Thymus (tissue), 14 donors: ENCODE results near the gene DGLUCY. TPM values are rescaled to one million over a fixed set of nuclear protein-coding genes. Genes with fewer than 3 reads are reported as not detected.

Experiments
- DNase-seq, 9 donors: peaks; one replicate each; pipeline ENCODE4 v3.0.0-alpha.2; 2013; ENCODE audit warnings: low spot score in 9 of 9, low read depth in 6 of 9, missing footprints in 1 of 9
- H3K27ac ChIP-seq, 2 donors: one replicate each; pipeline ENCODE4 v1.5.1; 2013; ENCODE audit warnings: control low read depth in 1 of 2, low read depth in 1 of 2, low read length in 1 of 2, mild to moderate bottlenecking in 1 of 2, moderate library complexity in 1 of 2
- H3K27me3 ChIP-seq, 2 donors: one replicate each; pipeline ENCODE4 v1.5.1; 2013; ENCODE audit warnings: low read length in 1 of 2; ENCODE audit not compliant: control insufficient read depth in 2 of 2, insufficient read depth in 1 of 2
- H3K36me3 ChIP-seq, 2 donors: one replicate each; pipeline ENCODE4 v1.5.1; 2013; ENCODE audit warnings: low read length in 1 of 2, mild to moderate bottlenecking in 1 of 2, moderate library complexity in 1 of 2; ENCODE audit not compliant: control insufficient read depth in 2 of 2, insufficient read depth in 2 of 2
- H3K4me1 ChIP-seq, 2 donors: one replicate each; pipeline ENCODE4 v1.5.1; 2013; ENCODE audit warnings: low read length in 2 of 2; ENCODE audit not compliant: control insufficient read depth in 2 of 2, insufficient read depth in 2 of 2
- H3K4me3 ChIP-seq, 2 donors: one replicate each; pipeline ENCODE4 v1.5.1; 2013; ENCODE audit warnings: low read length in 2 of 2, control low read depth in 1 of 2, mild to moderate bottlenecking in 1 of 2
- H3K9me3 ChIP-seq, 2 donors: one replicate each; pipeline ENCODE4 v1.5.1; 2013; ENCODE audit warnings: low read length in 1 of 2, mild to moderate bottlenecking in 1 of 2; ENCODE audit not compliant: control insufficient read depth in 2 of 2, insufficient read depth in 1 of 2
- WGBS: extraction: QIAGEN DNeasy Blood & Tissue Kit; methylation state at CpG from one replicate; pipeline ENCODE4 v1.1.7; 2013; 5-methylcytosine and 5-hydroxymethylcytosine counted together
- long read RNA-seq, 10 donors: transcript quantifications; one replicate each; lab custom pipeline, GENCODE V29; 2026
- polyA plus RNA-seq: library from polyadenylated mRNA; stranded (reverse); fragments of 200-250 nt; gene quantifications from one replicate; pipeline ENCODE4 v1.2.3, GENCODE V29; 2013
- total RNA-seq: library from RNA; stranded (reverse); fragments of 120-200 nt; gene quantifications from one replicate; pipeline ENCODE4 v1.2.4, GENCODE V29; 2013
- donor health status: healthy.

Gene DGLUCY, protein sequence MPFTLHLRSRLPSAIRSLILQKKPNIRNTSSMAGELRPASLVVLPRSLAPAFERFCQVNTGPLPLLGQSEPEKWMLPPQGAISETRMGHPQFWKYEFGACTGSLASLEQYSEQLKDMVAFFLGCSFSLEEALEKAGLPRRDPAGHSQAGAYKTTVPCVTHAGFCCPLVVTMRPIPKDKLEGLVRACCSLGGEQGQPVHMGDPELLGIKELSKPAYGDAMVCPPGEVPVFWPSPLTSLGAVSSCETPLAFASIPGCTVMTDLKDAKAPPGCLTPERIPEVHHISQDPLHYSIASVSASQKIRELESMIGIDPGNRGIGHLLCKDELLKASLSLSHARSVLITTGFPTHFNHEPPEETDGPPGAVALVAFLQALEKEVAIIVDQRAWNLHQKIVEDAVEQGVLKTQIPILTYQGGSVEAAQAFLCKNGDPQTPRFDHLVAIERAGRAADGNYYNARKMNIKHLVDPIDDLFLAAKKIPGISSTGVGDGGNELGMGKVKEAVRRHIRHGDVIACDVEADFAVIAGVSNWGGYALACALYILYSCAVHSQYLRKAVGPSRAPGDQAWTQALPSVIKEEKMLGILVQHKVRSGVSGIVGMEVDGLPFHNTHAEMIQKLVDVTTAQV
- 36.5 TPM for total RNA-seq
- polyA plus RNA-seq, result 37.6 TPM
- long read RNA-seq, donor 1, result 0 reads
- long read RNA-seq, donor 2, result 0 reads
- long read RNA-seq, donor 3, partial matches to known transcripts, result 0 of 1 reads
- long read RNA-seq, donor 3, other reads (novel, unspliced or antisense), result 0 of 1 reads
- long read RNA-seq, donor 4, result 0 reads
- long read RNA-seq, donor 5, partial matches to known transcripts, result 0 of 5 reads
- long read RNA-seq, donor 5, other reads (novel, unspliced or antisense), result 0 of 5 reads
- long read RNA-seq, donor 6, partial matches to known transcripts, result 0 of 1 reads
- long read RNA-seq, donor 6, other reads (novel, unspliced or antisense), result 0 of 1 reads
- long read RNA-seq, donor 7, partial matches to known transcripts, result 0 of 1 reads
- long read RNA-seq, donor 7, other reads (novel, unspliced or antisense), result 0 of 1 reads
- long read RNA-seq, donor 8, result 0 reads
- long read RNA-seq, donor 9, partial matches to known transcripts, result 0 of 1 reads
- long read RNA-seq, donor 9, other reads (novel, unspliced or antisense), result 0 of 1 reads
- long read RNA-seq, donor 10, partial matches to known transcripts, result 0 of 1 reads
- long read RNA-seq, donor 10, other reads (novel, unspliced or antisense), result 0 of 1 reads

DNA sequence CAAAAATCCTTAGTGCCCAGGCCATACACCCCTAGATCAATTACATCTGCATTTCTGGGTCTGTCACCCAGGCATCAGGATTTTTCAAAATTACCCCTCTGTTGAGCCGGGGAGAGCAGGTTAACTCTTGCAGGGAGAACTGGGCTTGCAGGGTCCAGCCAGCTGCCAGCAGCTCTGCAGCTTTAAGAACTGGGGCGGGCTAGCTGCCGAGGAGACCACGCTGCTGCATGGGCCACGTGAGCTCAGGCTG is at the start of gene DGLUCY:
DGLUCY (plus strand) TSS at position 245 of the 250 bp plus-strand sequence. CDS start 46,222 bp downstream, outside the sequence.
- H3K27me3 ChIP-seq, result no peaks in the 10 kb centered on the region
- peaks cover 16 to 39% of the 10 kb centered on the region in 2 donors for H3K4me1 ChIP-seq
- H3K9me3 ChIP-seq, result peaks cover 0 to 5% of the 10 kb centered on the region in 2 donors
- H3K36me3 ChIP-seq, result peaks cover 0 to 3% of the 10 kb centered on the region in 2 donors
- DNase-seq, result no peak
- peak within 1 kb of the TSS; percentile 57 to 59 for H3K4me3 ChIP-seq
- 1% methylated on average over 5 of the region's 5 CpGs for WGBS
- H3K27ac ChIP-seq, result peak within 1 kb of the TSS; percentile 96 to 98

DNA sequence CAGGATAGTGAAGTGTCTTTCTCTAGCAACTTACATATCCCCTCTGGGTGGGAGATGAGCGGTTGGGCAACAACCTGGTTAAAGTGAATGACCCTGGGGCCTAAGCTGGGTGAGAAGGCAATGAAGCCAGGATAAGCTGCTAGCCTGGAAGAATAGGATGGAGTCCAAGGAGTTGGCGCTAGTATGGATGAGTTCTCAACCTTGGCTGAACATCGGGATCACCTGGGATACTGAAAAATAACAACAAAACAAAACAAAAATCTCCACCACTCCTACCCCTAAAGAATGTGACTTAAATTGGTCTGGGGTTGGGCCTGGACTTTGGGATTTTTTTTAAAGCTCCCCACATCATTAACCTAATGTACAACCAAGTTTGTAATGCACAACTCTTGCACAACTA is 48.6 kb upstream of the DGLUCY start:
- Histone ChIP-seq H3K27me3 (no peaks in the 10 kb centered on the region), H3K27ac (no peak overlapping the region), H3K4me1 (peaks cover 9 to 11% of the 10 kb centered on the region in 2 donors), H3K4me3 (no peak overlapping the region), H3K9me3 (no peaks in the 10 kb centered on the region), H3K36me3 (no peaks in the 10 kb centered on the region)
- WGBS, result 94% methylated on average over 3 of the region's 3 CpGs
- DNase-seq, result no peak

DNA sequence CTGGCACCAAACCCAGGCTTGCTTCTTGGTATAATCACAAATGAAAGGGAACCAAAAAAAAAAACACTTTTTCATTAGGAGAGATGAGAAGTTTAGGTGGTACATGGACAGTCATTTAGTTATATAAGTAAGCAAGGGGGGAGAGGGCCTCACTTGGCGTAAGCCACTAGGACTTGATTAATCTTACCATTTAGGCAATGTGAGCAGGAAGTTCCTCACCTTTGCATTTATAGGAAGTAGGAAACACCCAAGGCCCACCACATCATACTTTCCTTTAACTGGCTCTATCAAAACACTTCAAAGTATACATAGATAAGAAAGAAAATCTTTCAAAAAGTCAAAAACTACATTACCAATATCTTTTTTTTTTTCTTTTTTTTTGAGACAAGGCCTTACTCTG is 46.7 kb upstream of the DGLUCY start:
- no peak overlapping the region for H3K4me3 ChIP-seq
- H3K9me3 ChIP-seq, result no peaks in the 10 kb centered on the region
- H3K36me3 ChIP-seq, result no peaks in the 10 kb centered on the region
- peaks cover 2 to 3% of the 10 kb centered on the region in 2 donors for H3K4me1 ChIP-seq
- peak in 1 of 9 donors; percentile 41 for DNase-seq
- no peak overlapping the region for H3K27ac ChIP-seq
- no peaks in the 10 kb centered on the region for H3K27me3 ChIP-seq
- 76% methylated on average over 1 of the region's 1 CpG for WGBS

DNA sequence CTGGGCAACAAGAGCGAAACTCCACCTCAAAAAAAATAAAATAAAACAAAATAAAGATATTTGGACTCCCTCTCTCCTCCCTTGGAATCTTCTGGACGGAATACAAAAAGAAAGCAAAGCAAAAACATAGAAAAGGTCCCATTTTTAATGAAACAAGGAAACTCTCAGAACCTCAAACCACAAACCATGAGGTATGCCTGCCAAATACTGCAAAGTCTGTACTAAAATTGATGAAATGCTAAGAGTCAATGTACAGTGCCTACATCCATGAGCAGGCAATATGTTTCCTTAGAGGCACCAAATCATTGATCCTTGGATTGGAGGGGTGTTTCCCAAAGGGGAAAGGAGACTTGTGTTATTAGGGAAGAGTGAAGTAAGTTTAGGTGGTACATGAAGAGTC is 45.2 kb upstream of the DGLUCY start:
- no peak overlapping the region for H3K4me3 ChIP-seq
- H3K27ac ChIP-seq, result no peak overlapping the region
- no peaks in the 10 kb centered on the region for H3K9me3 ChIP-seq
- peaks cover 0 to 2% of the 10 kb centered on the region in 2 donors for H3K4me1 ChIP-seq
- DNase-seq, result no peak
- no peaks in the 10 kb centered on the region for H3K27me3 ChIP-seq
- WGBS, result 76% methylated on average over 2 of the region's 2 CpGs
- H3K36me3 ChIP-seq, result no peaks in the 10 kb centered on the region

DNA sequence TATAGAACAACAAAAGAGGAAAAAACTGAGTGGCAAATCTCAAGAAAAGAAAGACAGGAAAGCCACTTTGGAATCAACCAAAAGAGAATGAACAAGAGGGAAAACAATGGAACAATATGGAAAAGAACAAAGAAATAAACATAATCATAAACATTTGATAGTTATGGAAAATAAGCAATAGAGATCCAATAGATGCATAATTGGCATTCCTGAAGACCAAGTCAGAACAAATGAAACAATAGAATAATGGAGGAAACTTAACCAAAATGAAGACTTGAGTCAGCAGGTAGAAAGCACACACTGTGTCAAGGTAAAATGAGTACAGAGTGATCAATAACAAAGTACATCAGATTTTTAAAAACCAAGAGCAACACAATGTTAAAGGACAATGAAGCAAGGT is 43.3 kb upstream of the DGLUCY start:
- Histone ChIP-seq H3K4me1 (peaks cover 0 to 2% of the 10 kb centered on the region in 2 donors), H3K27me3 (no peaks in the 10 kb centered on the region), H3K9me3 (no peaks in the 10 kb centered on the region), H3K27ac (no peak overlapping the region), H3K36me3 (no peaks in the 10 kb centered on the region), H3K4me3 (no peak overlapping the region)
- no peak for DNase-seq

DNA sequence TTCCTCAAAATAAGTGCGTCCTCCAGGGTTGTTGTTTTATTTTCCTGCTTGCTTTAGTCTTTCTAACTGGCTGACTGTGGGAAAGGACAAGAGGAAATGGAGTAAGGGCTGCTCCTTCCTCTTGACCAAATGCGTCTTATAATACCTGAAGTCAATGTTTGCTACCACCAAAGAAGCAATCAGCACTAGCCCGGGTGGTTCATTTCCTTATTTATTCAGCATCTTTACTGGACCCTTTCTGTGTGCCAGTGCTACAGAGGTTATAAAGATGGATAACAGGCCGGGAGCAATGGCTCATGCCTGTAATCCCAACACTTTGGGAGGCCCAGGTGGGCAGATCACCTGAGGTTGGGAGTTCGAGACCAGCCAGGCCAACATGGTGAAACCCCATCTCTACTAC is 38.3 kb upstream of the DGLUCY start:
- Histone ChIP-seq H3K4me1 (peaks cover 3 to 11% of the 10 kb centered on the region in 2 donors), H3K36me3 (no peaks in the 10 kb centered on the region), H3K9me3 (no peaks in the 10 kb centered on the region), H3K4me3 (no peak overlapping the region), H3K27ac (no peak overlapping the region), H3K27me3 (peaks cover 0 to 5% of the 10 kb centered on the region in 2 donors)
- no peak for DNase-seq
- WGBS, result 96% methylated on average over 5 of the region's 5 CpGs

DNA sequence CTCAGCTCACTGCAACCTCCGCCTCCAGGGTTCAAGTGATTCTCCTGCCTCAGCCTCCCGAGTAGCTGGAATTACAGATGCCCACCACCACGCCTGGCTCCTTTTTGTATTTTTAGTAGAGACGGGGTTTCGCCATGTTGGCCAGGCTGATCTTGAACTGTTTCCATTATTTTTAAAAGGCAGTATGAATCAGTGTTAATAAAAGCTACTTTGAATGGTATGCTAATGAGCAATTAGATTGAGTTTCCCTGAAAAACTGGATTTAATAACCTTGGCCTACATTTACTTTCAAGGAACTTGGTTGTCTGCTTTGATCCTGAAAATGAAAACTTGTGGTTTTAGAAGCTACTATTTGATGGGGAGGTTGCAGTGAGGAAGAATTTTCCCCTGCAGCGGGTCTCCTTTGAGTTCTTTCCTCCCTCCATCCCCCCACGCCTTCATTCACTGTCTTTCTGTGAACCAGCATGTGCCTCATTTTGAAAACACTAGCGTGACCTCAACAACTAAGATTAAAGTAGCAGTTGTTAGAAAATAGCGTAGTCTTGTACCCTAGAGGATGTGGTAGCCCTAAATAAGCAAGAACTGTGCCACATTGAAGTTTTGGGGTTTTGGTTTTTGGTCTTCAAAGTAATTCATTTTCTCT is 35.7 kb upstream of the DGLUCY start:
- H3K4me1 ChIP-seq, result peaks cover 3 to 11% of the 10 kb centered on the region in 2 donors
- H3K27me3 ChIP-seq, result peaks cover 0 to 5% of the 10 kb centered on the region in 2 donors
- H3K9me3 ChIP-seq, result no peaks in the 10 kb centered on the region
- no peak overlapping the region for H3K27ac ChIP-seq
- no peaks in the 10 kb centered on the region for H3K36me3 ChIP-seq
- 56% methylated on average over 9 of the region's 9 CpGs for WGBS
- no peak overlapping the region for H3K4me3 ChIP-seq
- DNase-seq, result peak in 8 of 9 donors; percentile 29 to 83 (median 46)

DNA sequence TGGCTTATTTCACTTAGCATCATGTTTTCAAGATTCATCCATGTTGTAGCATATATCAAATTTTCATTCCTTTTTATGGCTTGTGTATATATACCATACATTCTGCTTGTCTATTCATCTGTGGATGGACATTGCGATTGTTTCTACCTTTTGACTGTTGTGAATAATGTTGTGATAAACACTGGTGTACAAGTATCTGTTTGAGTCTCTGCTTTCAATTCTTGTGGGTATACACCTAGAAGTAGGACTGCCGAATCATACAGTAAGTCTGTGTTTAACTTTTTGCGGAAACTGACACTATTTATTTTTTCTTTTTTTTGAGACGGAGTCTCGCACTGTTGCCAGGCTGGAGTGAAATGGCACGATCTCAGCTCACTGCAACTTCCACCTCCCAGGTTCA is 33.8 kb upstream of the DGLUCY start:
- WGBS, result 97% methylated on average over 6 of the region's 6 CpGs
- Histone ChIP-seq H3K27ac (no peak overlapping the region), H3K27me3 (peaks cover 0 to 5% of the 10 kb centered on the region in 2 donors), H3K4me1 (peaks cover 3 to 11% of the 10 kb centered on the region in 2 donors), H3K9me3 (no peaks in the 10 kb centered on the region), H3K36me3 (no peaks in the 10 kb centered on the region), H3K4me3 (no peak overlapping the region)
- DNase-seq, result no peak
